IMR-90 (cell line): ENCODE results near the gene FAM184A. TPM values are rescaled to one million over a fixed set of nuclear protein-coding genes. Genes with fewer than 3 reads are reported as not detected.

ENCODE experiments used
- ATAC-seq: fragments of 200-7000 bp; cut with Tn5 transposase; 2 replicates; pipeline ENCODE4 v1.9.1; 2020; ENCODE audit warnings: low read depth, mild to moderate bottlenecking, moderate library complexity
- BruUV-seq: library from RNA; stranded (reverse); fragments of 400-500 nt; replicated peaks from 2 replicates; lab custom pipeline; 2021; lab: Mats Ljungman, UMichigan
- CTCF ChIA-PET: fragments of 300-600 bp; formaldehyde crosslinking; extraction: SDS; loops from one replicate; lab custom pipeline; 2021; ENCODE audit warnings: antibody characterized with exemption; lab: Yijun Ruan, JAX
- POLR2A ChIA-PET: fragments of 300-600 bp; sonication (Branson Sonifier 250); formaldehyde crosslinking; loops from one replicate; lab custom pipeline; 2022; ENCODE audit warnings: antibody characterized with exemption; ENCODE audit not compliant: unreplicated experiment; lab: Charles Lee
- DNase-seq: peaks from one replicate; pipeline ENCODE4 v3.0.0; 2013
- H2AFZ ChIP-seq: replicated peaks from 2 replicates; pipeline ENCODE3; 2013; ENCODE audit warnings: low read length, mild to moderate bottlenecking; ENCODE audit not compliant: poor library complexity
- H2AK5ac ChIP-seq: 2 replicates; pipeline ENCODE4 v1.6.1; 2013; ENCODE audit warnings: low read depth, low read length, inconsistent platforms
- H2AK9ac ChIP-seq: replicated peaks from 2 replicates; pipeline ENCODE3; 2013; ENCODE audit warnings: mild to moderate bottlenecking, low read depth, low read length, moderate library complexity; ENCODE audit not compliant: poor library complexity
- H2BK120ac ChIP-seq: 2 replicates; pipeline ENCODE4 v1.6.1; 2013; ENCODE audit warnings: low read depth, low read length, inconsistent platforms
- H2BK15ac ChIP-seq: 3 replicates; pipeline ENCODE4 v1.6.1; 2013; ENCODE audit warnings: low read depth, low read length, inconsistent platforms
- H2BK20ac ChIP-seq: 2 replicates; pipeline ENCODE4 v1.6.1; 2013; ENCODE audit warnings: low read depth, mild to moderate bottlenecking, inconsistent platforms, low read length, moderate library complexity
- H2BK5ac ChIP-seq: 2 replicates; pipeline ENCODE4 v1.6.1; 2013; ENCODE audit warnings: mild to moderate bottlenecking, low read depth, low read length, inconsistent platforms; ENCODE audit not compliant: poor library complexity, severe bottlenecking
- H3K14ac ChIP-seq: replicated peaks from 2 replicates; pipeline ENCODE4 v1.6.1; 2013; ENCODE audit warnings: low read depth, low read length, inconsistent platforms
- H3K18ac ChIP-seq: 2 replicates; pipeline ENCODE4 v1.6.1; 2013; ENCODE audit warnings: low read depth, low read length, control low read depth
- H3K23ac ChIP-seq: 2 replicates; pipeline ENCODE4 v1.6.1; 2013; ENCODE audit warnings: low read depth, low read length, inconsistent platforms
- H3K27ac ChIP-seq: 2 replicates; pipeline ENCODE4 v1.5.1; 2013; ENCODE audit warnings: mild to moderate bottlenecking, control low read depth, low read length; ENCODE audit not compliant: insufficient read depth
- H3K27me3 ChIP-seq: 2 replicates; pipeline ENCODE4 v1.6.1; 2013; ENCODE audit warnings: low read length; ENCODE audit not compliant: control insufficient read depth, insufficient read depth
- H3K36me3 ChIP-seq: 2 replicates; pipeline ENCODE4 v1.6.1; 2013; ENCODE audit warnings: low read length, mixed read lengths; ENCODE audit not compliant: control insufficient read depth, insufficient read depth
- H3K4ac ChIP-seq: 2 replicates; pipeline ENCODE4 v1.6.1; 2013; ENCODE audit warnings: low read depth, low read length, inconsistent platforms
- H3K4me1 ChIP-seq: 2 replicates; pipeline ENCODE4 v1.6.1; 2013; ENCODE audit warnings: low read length, mixed read lengths; ENCODE audit not compliant: control insufficient read depth, insufficient read depth
- H3K4me2 ChIP-seq: 2 replicates; pipeline ENCODE4 v1.6.1; 2013; ENCODE audit warnings: low read depth, mild to moderate bottlenecking, control low read depth, low read length, moderate library complexity
- H3K4me3 ChIP-seq: 2 replicates; pipeline ENCODE4 v1.5.1; 2013; ENCODE audit warnings: low read depth, mild to moderate bottlenecking, control low read depth, low read length, moderate library complexity; ENCODE audit not compliant: insufficient read depth
- H3K56ac ChIP-seq: 2 replicates; pipeline ENCODE4 v1.6.1; 2013; ENCODE audit warnings: low read length, inconsistent platforms; ENCODE audit not compliant: insufficient read depth; ENCODE audit errors: extremely low read depth
- H3K79me1 ChIP-seq, 2 experiments: 2 replicates each; pipeline ENCODE4 v1.6.1; 2013; ENCODE audit warnings: low read length in 2 of 2, inconsistent platforms in 1 of 2, low read depth in 1 of 2
- H3K9ac ChIP-seq: 2 replicates; pipeline ENCODE4 v1.6.1; 2013; ENCODE audit warnings: low read depth, low read length, control low read depth
- H3K9me1 ChIP-seq: 2 replicates; pipeline ENCODE4 v1.6.1; 2013; ENCODE audit warnings: low read length, inconsistent platforms; ENCODE audit not compliant: insufficient read depth
- H3K9me3 ChIP-seq: 2 replicates; pipeline ENCODE4 v1.6.1; 2013; ENCODE audit warnings: low read length; ENCODE audit not compliant: control insufficient read depth, insufficient read depth
- H4K20me1 ChIP-seq: 2 replicates; pipeline ENCODE4 v1.6.1; 2013; ENCODE audit warnings: low read length, inconsistent platforms; ENCODE audit not compliant: insufficient read depth
- H4K5ac ChIP-seq: 2 replicates; pipeline ENCODE4 v1.6.1; 2013; ENCODE audit warnings: mild to moderate bottlenecking, low read depth, low read length, control low read depth
- H4K8ac ChIP-seq, 2 experiments: 2 replicates each; pipeline ENCODE4 v1.6.1; 2013; ENCODE audit warnings: low read depth in 2 of 2, low read length in 2 of 2, control low read depth in 1 of 2, inconsistent platforms in 1 of 2
- H4K91ac ChIP-seq: 2 replicates; pipeline ENCODE4 v1.6.1; 2013; ENCODE audit warnings: low read depth, low read length, inconsistent platforms; ENCODE audit not compliant: insufficient read depth
- BHLHE40 ChIP-seq: fragments of 150-350 bp; IDR thresholded peaks from 2 replicates; pipeline ENCODE4 v1.6.1; 2016; ENCODE audit warnings: mild to moderate bottlenecking, low read depth, low read length
- CEBPB ChIP-seq: IDR thresholded peaks from 2 replicates; pipeline ENCODE4 v1.6.1; 2012; ENCODE audit warnings: low read depth, low read length, improper control_type of control experiment
- CHD1 ChIP-seq: IDR thresholded peaks from 2 replicates; pipeline ENCODE4 v1.6.1; 2012; ENCODE audit warnings: low read depth, low read length, improper control_type of control experiment
- MAFK ChIP-seq: IDR thresholded peaks from 2 replicates; pipeline ENCODE4 v1.6.1; 2012; ENCODE audit warnings: low read depth, low read length, improper control_type of control experiment
- MAZ ChIP-seq: IDR thresholded peaks from 2 replicates; pipeline ENCODE4 v1.6.1; 2012; ENCODE audit warnings: low read depth, mild to moderate bottlenecking, low read length, improper control_type of control experiment, moderate library complexity, borderline replicate concordance
- MXI1 ChIP-seq: IDR thresholded peaks from 2 replicates; pipeline ENCODE4 v1.6.1; 2012; ENCODE audit warnings: low read depth, mild to moderate bottlenecking, low read length, moderate library complexity, borderline replicate concordance
- NFE2L2 ChIP-seq: fragments of 150-350 bp; IDR thresholded peaks from 2 replicates; pipeline ENCODE4 v1.6.1; 2016; ENCODE audit warnings: low read depth, mild to moderate bottlenecking, low read length
- POLR2A ChIP-seq: IDR thresholded peaks from 2 replicates; pipeline ENCODE4 v1.6.1; 2012; ENCODE audit warnings: mild to moderate bottlenecking, low read depth, low read length
- RAD21 ChIP-seq: IDR thresholded peaks from 2 replicates; pipeline ENCODE4 v1.6.1; 2012; ENCODE audit warnings: low read length, improper control_type of control experiment
- RCOR1 ChIP-seq: IDR thresholded peaks from 2 replicates; pipeline ENCODE4 v1.6.1; 2012; ENCODE audit warnings: mild to moderate bottlenecking, low read length, improper control_type of control experiment; ENCODE audit not compliant: insufficient replicate concordance
- RFX5 ChIP-seq: IDR thresholded peaks from 2 replicates; pipeline ENCODE4 v1.8.0; 2012; ENCODE audit warnings: low read depth, mild to moderate bottlenecking, low read length, moderate library complexity
- SMC3 ChIP-seq: fragments of 150-350 bp; IDR thresholded peaks from 2 replicates; pipeline ENCODE4 v1.6.1; 2016; ENCODE audit warnings: low read depth, mild to moderate bottlenecking, antibody characterized with exemption, low read length, moderate library complexity
- WGBS, 2 experiments: methylation state at CpG; one replicate each; pipeline versions ENCODE4 v1.1.5 to v1.1.7; 2013; ENCODE audit warnings: missing lambda C conversion rate in 2 of 2; ENCODE audit not compliant: insufficient read length in 1 of 2; ENCODE audit errors: extremely low coverage in 2 of 2; 5-methylcytosine and 5-hydroxymethylcytosine counted together
- dilution Hi-C: fragments of 300-500 bp; cut with HindIII; formaldehyde crosslinking; loops from one replicate; pipeline ENCODE4 v1.14.3; 2018; ENCODE audit warnings: low sequenced_read_pairs; ENCODE audit not compliant: unreplicated experiment
- in situ Hi-C: fragments of 300-500 bp; cut with MboI; formaldehyde crosslinking; loops from 3 replicates; pipeline ENCODE4 v1.14.3; 2019; ENCODE audit warnings: low sequenced_read_pairs, inconsistent platforms, mixed read lengths
- intact Hi-C: fragments of 100-400 bp; cut with micrococcal nuclease; formaldehyde crosslinking; loops from 2 replicates; pipeline ENCODE4 v1.10.0; 2022
- polyA plus RNA-seq, 3 experiments: library from polyadenylated mRNA; depleted of rRNA; stranded (reverse); fragments of >200 nt; gene quantifications; 2 replicates each; pipeline ENCODE4 v1.2.3, GENCODE V29; 2012; ENCODE audit warnings: low replicate concordance in 1 of 3
- total RNA-seq: library from RNA; depleted of rRNA; stranded (reverse); fragments of >200 nt; gene quantifications from 2 replicates; pipeline ENCODE4 v1.2.3, GENCODE V29; 2012
- TF ChIP-seq, protein P1 (sequence below): fragments of 150-350 bp; IDR thresholded peaks from 2 replicates; pipeline ENCODE4 v1.6.1; 2017; ENCODE audit warnings: mild to moderate bottlenecking, antibody characterized with exemption, low read length, low read depth
- TF ChIP-seq, protein P2 (sequence below): fragments of 150-350 bp; IDR thresholded peaks from 2 replicates; pipeline ENCODE4 v1.6.1; 2016; ENCODE audit warnings: low read depth, mild to moderate bottlenecking, low read length, moderate library complexity, borderline replicate concordance
- TF ChIP-seq, protein P3 (sequence below): conservative IDR thresholded peaks from 2 replicates; pipeline ENCODE4 v1.5.1; 2012; ENCODE audit warnings: mild to moderate bottlenecking, low read depth, low read length, improper control_type of control experiment

FAM184A gene
- total and polyA plus RNA-seq, 2 of the 4 experiments (the other 2 are of a cell fraction) = 0.03 TPM; not detected in 1

DNA sequence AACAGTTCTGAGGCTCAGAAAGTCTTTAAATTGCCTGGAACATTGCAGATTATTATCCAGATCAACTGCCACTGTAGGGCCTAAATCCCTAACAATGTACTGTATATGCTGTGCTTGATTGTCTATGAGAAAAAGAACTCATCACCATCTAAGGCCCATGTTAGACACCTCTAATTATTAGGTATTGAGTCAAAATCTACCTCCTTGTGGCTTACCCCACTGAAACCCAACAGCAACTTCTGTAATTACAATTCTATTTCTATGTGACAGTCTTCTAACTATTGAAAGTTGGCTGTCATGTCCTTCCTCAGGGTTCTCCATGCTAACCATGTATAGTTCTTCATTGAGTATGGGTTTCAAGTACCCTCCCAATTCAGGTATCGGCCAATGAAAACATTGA is 157.4 kb downstream of the FAM184A start:
- Histone ChIP-seq H2AK5ac (no peak overlapping the region), H3K4me3 (no peak overlapping the region), H2BK120ac (no peak overlapping the region), H3K23ac (no peak overlapping the region), H3K56ac (no peak overlapping the region), H3K14ac (no peak overlapping the region), H2AK9ac (no peak overlapping the region), H3K36me3 (peaks cover 12% of the 10 kb centered on the region), H3K9me1 (peaks cover 3% of the 10 kb centered on the region; the same call in 1 of the 2 replicates), H3K9ac (no peak overlapping the region), H3K27ac (no peak overlapping the region), H4K20me1 (no peaks in the 10 kb centered on the region), H3K4ac (no peak overlapping the region), H3K18ac (no peak overlapping the region), H3K4me2 (no peak overlapping the region), H3K27me3 (no peaks in the 10 kb centered on the region), H2BK5ac (no peak overlapping the region), H2AFZ (no peak overlapping the region), H2BK15ac (no peak overlapping the region), H4K5ac (no peak overlapping the region), H3K4me1 (0 out of 2 replicates have a peak, but pooled peaks cover 2% of the 10 kb centered on the region), H3K79me1 (no peaks in the 10 kb centered on the region; a peak in 1 of 4 replicates), H4K8ac (no peak overlapping the region), H3K9me3 (no peaks in the 10 kb centered on the region), H4K91ac (no peak overlapping the region), H2BK20ac (no peak overlapping the region)
- CTCF ChIA-PET = no interaction called here
- dilution Hi-C loops = no loop called here
- intact Hi-C loops = no loop called here
- in situ Hi-C loops = no loop called here
- POLR2A ChIA-PET = no interaction called here
- TF ChIP-seq CEBPB = no peak
- TF ChIP-seq, protein P1, sequence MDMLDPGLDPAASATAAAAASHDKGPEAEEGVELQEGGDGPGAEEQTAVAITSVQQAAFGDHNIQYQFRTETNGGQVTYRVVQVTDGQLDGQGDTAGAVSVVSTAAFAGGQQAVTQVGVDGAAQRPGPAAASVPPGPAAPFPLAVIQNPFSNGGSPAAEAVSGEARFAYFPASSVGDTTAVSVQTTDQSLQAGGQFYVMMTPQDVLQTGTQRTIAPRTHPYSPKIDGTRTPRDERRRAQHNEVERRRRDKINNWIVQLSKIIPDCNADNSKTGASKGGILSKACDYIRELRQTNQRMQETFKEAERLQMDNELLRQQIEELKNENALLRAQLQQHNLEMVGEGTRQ = no peak
- no peak for TF ChIP-seq MXI1
- TF ChIP-seq RFX5 = no peak
- no peak for TF ChIP-seq NFE2L2
- TF ChIP-seq RAD21 = no peak
- TF ChIP-seq, protein P2, sequence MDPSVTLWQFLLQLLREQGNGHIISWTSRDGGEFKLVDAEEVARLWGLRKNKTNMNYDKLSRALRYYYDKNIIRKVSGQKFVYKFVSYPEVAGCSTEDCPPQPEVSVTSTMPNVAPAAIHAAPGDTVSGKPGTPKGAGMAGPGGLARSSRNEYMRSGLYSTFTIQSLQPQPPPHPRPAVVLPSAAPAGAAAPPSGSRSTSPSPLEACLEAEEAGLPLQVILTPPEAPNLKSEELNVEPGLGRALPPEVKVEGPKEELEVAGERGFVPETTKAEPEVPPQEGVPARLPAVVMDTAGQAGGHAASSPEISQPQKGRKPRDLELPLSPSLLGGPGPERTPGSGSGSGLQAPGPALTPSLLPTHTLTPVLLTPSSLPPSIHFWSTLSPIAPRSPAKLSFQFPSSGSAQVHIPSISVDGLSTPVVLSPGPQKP = no peak
- no peak for TF ChIP-seq POLR2A
- TF ChIP-seq MAFK = no peak
- no peak for TF ChIP-seq RCOR1
- no peak for TF ChIP-seq MAZ
- TF ChIP-seq BHLHE40 = no peak
- TF ChIP-seq SMC3 = no peak
- no peak for TF ChIP-seq CHD1
- TF ChIP-seq, protein P3, sequence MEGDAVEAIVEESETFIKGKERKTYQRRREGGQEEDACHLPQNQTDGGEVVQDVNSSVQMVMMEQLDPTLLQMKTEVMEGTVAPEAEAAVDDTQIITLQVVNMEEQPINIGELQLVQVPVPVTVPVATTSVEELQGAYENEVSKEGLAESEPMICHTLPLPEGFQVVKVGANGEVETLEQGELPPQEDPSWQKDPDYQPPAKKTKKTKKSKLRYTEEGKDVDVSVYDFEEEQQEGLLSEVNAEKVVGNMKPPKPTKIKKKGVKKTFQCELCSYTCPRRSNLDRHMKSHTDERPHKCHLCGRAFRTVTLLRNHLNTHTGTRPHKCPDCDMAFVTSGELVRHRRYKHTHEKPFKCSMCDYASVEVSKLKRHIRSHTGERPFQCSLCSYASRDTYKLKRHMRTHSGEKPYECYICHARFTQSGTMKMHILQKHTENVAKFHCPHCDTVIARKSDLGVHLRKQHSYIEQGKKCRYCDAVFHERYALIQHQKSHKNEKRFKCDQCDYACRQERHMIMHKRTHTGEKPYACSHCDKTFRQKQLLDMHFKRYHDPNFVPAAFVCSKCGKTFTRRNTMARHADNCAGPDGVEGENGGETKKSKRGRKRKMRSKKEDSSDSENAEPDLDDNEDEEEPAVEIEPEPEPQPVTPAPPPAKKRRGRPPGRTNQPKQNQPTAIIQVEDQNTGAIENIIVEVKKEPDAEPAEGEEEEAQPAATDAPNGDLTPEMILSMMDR = no peak
- no CpG with 5 or more reads among the region's 1 CpG for WGBS, 2 experiments
- DNase-seq (no peak), ATAC-seq (no peak)
- no TSS peak for BruUV-seq
